ENCODE measurements around the gene RTN1. TPM values are rescaled to one million over a fixed set of nuclear protein-coding genes. Genes with fewer than 3 reads are reported as not detected.

RTN1 gene
- total RNA-seq, 1 experiment from 2014 or later: 1.1 TPM

GRCh38 chr14:59832653-59833294, 37.8 kb downstream of the RTN1 start:
- peaks cover 17% of the 10 kb centered on the region for H3K4me1 Mint-ChIP-seq
- no peaks in the 10 kb centered on the region for H3K9me3 Mint-ChIP-seq
- no peak for DNase-seq (ENCODE audit: low spot score)
- no peaks in the 10 kb centered on the region for H3K36me3 Mint-ChIP-seq
- no peaks in the 10 kb centered on the region; the same call in 1 of the 2 replicates for H3K27me3 Mint-ChIP-seq (ENCODE audit: low read depth)
- no peak for ATAC-seq
- CTCF ChIA-PET: no interaction called here
- TF ChIP-seq USF1 (CRISPR knock-in tag; IDR thresholded peaks at IDR 0.05) (no peak), AFF4 (CRISPR knock-in tag; IDR thresholded peaks at IDR 0.05; ENCODE audit: borderline replicate concordance) (no peak), ATF1 (CRISPR knock-in tag; IDR thresholded peaks at IDR 0.05) (no peak), AR (CRISPR knock-in tag; IDR thresholded peaks at IDR 0.05) (no peak), ZNF317 (CRISPR knock-in tag; IDR thresholded peaks at IDR 0.05; ENCODE audit: borderline replicate concordance, low read depth) (no peak), E2F4 (CRISPR knock-in tag; IDR thresholded peaks at IDR 0.05; ENCODE audit: borderline replicate concordance, low read depth) (no peak), MXD4 (CRISPR knock-in tag; IDR thresholded peaks at IDR 0.05; ENCODE audit: borderline replicate concordance) (no peak), ZNF138 (CRISPR knock-in tag; conservative IDR thresholded peaks at IDR 0.05) (no peak), ATF6 (CRISPR knock-in tag; IDR thresholded peaks at IDR 0.05) (no peak), TEAD4 (CRISPR knock-in tag; IDR thresholded peaks at IDR 0.05) (no peak)
- POLR2A ChIA-PET: no interaction called here
- H3K27ac Mint-ChIP-seq: no peak overlapping the region
- no peak overlapping the region for H3K4me3 Mint-ChIP-seq

GRCh38 chr14:59831121-59831730, 39.4 kb downstream of the RTN1 start:
- H3K4me3 Mint-ChIP-seq: no peak overlapping the region
- no peaks in the 10 kb centered on the region for H3K9me3 Mint-ChIP-seq
- H3K27ac Mint-ChIP-seq: no peak overlapping the region
- TF ChIP-seq HMGA2 (CRISPR knock-in tag; IDR thresholded peaks at IDR 0.05): no peak
- TF ChIP-seq ZNF121 (CRISPR knock-in tag; IDR thresholded peaks at IDR 0.05): peak; percentile 34; the same call in 1 of the 2 replicates
- no peak for TF ChIP-seq IRF2 (CRISPR knock-in tag; IDR thresholded peaks at IDR 0.05; ENCODE audit: borderline replicate concordance, low read depth)
- H3K27me3 Mint-ChIP-seq (ENCODE audit: low read depth): no peaks in the 10 kb centered on the region; the same call in 1 of the 2 replicates
- DNase-seq (ENCODE audit: low spot score) (no peak), ATAC-seq (no peak)
- POLR2A ChIA-PET: interaction anchor here (0.9 kb wide), 1 partner anchor 18 kb away, joined by 3 read pairs; no protein-coding TSS in a partner anchor
- peaks cover 17% of the 10 kb centered on the region for H3K4me1 Mint-ChIP-seq
- no peaks in the 10 kb centered on the region for H3K36me3 Mint-ChIP-seq
- CTCF ChIA-PET: no interaction called here

Measured in WTC11 (cell line).